Activated CD8-positive, alpha-beta memory T cell treated with anti-CD3 and anti-CD28 coated beads, Interleukin-2, amount 50 U/mL, for 24 hours (primary cell): Measurements from ENCODE around the gene OTOGL.
"Not testable (repeated sequence)": the region's sequence is repeated elsewhere in the genome, so short reads cannot be mapped to it uniquely, and the experiment has no call there.

Experiments used
- DNase-seq: peaks from one replicate; pipeline ENCODE4 v3.0.0-alpha.2; 2020; ENCODE audit errors: extremely low read depth

OTOGL gene, protein sequence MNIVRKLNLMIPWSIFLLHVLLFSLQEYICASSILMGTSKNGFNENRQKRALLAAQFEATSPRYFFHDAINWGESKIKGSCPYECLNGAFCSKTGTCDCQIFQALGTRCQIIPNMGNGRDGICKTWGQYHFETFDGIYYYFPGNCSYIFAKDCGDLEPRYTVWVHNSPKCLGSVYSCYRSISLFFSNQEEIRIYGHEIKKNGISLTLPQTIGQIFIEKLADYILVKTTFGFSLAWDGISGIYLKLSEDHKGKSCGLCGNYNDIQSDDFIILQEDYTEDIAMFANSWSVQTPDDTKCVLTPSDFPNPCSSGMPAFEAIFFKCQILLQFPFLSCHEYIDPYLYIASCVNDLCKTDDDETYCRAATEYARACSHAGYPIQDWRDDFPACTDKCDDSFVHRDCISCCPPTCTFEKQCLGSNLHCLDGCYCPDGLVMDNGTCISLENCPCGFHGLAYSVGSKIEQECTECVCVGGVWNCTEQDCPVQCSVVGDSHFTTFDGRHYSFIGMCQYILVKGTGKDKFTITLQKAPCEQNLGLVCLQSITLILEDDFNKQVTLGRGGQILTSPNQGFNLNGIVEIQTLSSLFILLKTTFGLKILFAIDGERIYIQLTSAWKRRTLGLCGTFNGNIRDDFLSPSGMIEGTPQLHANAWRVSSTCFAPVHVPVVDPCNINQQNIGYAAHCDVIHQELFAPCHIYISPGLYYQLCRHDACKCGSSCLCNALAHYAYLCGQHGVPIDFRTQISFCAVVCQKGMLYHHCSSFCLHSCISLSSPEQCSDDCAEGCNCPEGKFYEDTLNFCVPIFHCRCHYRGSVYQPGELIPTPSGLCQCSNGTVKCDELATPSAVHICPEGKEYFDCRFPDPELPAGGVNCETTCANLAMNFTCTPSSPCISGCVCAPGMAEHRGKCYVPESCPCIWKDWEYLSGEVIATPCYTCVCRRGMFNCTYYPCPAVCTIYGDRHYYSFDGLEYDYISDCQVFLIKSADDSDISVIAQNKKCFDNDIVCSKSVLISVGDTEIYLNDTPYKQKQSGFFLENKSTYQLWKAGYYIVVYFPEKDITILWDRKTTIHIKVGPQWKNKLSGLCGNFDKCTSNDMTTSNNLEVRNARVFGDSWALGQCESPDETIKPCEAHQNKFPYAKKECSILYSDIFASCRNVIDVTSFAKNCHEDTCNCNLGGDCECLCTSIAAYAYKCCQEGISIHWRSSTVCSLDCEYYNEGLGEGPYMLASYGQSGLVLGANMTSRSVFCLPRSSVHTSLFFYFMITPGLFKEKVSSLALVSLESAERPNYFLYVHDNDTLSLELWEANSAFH (N-terminal part only)

GRCh38 chr12:80099259-80099658 is at the start of gene OTOGL:
Gene OTOGL, plus strand, starts transcription at chr12:80099537. Its CDS starts 109,895 bp downstream, at chr12:80209432.
- DNase-seq: no peak

GRCh38 chr12:80050236-80050635 is 49.1 kb upstream of the OTOGL start:
- no peak for DNase-seq

GRCh38 chr12:80053051-80053790 is 46.1 kb upstream of the OTOGL start:
- DNase-seq: no peak

GRCh38 chr12:80056232-80056631 is 43.1 kb upstream of the OTOGL start:
- no peak for DNase-seq

- no peak for DNase-seq
Observed at GRCh38 chr12:80056845-80057244, 42.5 kb upstream of the OTOGL start.

DNA sequence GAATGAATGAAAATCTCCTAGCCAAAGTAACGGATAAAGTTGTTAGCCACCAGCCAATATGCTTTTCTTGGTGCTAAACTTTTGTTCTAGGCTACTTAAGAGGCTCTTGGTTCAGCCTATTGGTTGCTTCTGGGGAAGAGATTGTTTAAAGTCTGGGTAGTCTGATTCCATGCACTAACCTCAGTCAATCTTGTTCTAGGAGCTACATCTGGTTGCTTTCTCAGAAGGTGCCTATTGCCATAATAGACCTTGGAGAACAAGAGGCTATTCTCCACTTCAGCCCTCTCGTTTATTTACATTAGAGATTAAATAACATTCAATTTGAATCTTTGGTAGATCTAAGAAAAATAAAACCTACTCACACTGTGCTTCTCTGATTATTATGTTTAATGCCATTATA is 40.8 kb upstream of the OTOGL start:
- DNase-seq: no peak

GRCh38 chr12:80059102-80059501 is 40.2 kb upstream of the OTOGL start:
- DNase-seq: no peak

DNA sequence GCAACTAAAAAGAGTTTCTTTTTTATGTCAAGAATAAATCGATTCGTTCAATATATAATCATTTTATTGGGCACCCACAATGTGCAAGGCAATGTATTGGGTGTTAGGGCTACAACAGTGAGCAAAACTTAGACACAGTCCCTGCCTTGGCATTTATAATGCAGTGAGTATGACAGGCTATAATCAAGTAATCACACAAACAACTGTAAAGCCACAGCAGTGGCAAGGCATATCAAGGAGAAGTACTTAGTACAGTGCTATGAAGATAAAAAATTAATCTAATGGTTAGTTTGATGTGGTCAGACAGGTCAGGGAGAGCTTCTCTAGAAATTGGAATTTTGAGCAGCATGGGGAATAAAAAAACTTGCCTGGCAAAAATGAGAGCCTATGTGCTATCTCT is 39.5 kb upstream of the OTOGL start:
- no peak for DNase-seq

DNA sequence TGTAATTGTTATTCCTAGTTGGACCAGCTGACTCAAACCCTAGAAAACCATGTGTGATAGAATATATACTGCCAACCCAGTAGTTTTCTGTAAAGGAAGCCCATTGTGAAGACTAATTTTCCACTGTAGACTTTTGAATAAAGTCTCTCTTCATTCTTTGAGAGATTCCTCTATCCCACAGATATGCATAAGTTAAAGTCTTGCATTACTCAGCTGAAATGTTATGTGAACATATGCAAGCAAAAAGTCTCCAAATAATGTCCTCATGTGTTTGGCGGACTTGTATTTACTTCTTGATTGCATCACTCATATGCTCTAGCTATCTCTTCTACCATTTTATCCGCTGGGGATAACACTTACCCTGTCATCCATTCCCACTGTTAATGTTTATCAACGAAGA is 35.1 kb upstream of the OTOGL start:
- DNase-seq: no peak

GRCh38 chr12:80064951-80065350 is 34.4 kb upstream of the OTOGL start:
- DNase-seq: no peak

- DNase-seq: no peak
Observed at GRCh38 chr12:80068173-80068572, 31.2 kb upstream of the OTOGL start.

GRCh38 chr12:80083892-80084614 is 15.3 kb upstream of the OTOGL start:
- DNase-seq: not testable (repeated sequence)

DNA sequence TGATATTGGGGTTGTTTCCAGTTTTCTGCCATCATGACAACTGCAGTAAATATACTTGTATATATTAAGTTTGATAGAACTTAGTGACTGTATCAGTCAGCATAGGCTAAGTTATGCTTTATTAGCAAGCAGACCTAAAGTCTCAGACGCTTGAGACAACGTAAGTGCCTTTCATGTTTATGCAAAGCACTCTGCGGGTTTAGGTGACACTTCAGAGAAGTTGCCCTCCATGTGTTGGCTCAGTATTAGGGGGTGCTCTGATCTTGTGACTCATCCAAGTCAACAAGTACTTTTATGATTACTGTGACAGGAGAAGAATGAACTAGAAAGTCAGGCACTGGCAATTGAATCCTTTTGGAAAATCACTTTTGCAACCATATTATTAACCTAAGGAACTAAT is 13.3 kb upstream of the OTOGL start:
- DNase-seq: no peak

GRCh38 chr12:80087486-80088213 is 11.7 kb upstream of the OTOGL start:
- no peak for DNase-seq

- no peak for DNase-seq
Observed at GRCh38 chr12:80100591-80100990, 1.3 kb downstream of the OTOGL start.

DNA sequence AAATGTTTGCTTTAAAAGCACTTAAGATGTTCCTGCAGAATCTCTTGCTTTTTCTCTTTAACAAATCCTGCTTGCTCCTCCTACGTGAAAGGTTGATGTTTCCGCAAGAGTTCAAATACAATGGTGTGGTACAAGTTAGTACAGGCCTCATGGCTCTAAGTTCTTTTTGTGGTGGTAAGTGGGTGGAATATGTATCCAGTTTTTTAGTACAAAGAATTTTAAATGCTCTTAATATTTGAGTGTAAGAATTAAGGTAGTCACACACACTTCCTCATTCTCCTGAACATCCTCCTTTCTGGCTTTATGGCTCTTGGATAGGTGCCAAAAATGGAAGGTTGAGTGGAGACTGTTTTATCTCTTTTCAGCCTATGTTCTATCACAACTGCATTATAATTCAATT is 1.8 kb downstream of the OTOGL start:
- no peak for DNase-seq

GRCh38 chr12:80107221-80107620 is 7.9 kb downstream of the OTOGL start:
- DNase-seq: no peak

- DNase-seq: no peak
Observed at GRCh38 chr12:80116735-80117134, 17.4 kb downstream of the OTOGL start.

DNA sequence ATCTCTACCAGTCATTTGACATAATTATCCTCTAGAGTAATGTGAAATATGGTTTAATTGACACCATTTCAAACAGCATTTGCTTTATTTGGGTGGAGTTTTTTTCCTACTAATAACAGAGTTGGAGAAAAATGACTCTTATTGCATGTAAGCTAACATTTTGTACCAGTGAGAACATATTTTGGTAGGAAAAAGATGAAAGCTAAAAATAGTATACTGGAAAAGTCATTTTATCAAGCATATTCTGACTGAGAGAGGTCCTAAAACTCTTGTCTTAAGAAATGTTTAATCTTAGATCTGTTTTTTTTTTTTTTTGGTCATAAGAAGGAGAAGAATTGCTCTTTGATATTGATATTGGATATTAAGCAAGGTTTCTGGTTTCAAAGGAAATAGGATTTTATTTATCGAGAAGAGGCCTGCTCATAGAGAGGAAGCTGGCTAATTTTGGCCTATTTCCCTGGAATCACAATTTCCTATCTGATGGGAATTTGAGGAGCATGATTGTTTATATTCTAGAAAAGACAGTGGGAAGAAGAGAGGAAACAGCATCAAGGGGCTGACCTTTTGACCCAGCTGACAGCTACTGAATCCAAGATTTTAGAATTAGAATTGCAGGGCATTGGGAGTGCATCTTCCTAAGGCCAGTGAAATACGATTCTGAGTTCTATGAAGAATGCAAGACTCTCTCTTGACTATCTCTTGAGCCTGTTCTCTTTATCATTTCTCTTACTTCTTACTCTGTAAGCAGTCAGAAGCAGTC is 19.4 kb downstream of the OTOGL start:
- no peak for DNase-seq
